NCI-H187 (cell line): ENCODE results near the gene PAFAH1B2.
A peak's percentile ranks its signal among the peaks of the same experiment; 100 is the strongest.
"Not testable (repeated sequence)": the region's sequence is repeated elsewhere in the genome, so short reads cannot be mapped to it uniquely, and the experiment has no call there.

ENCODE experiments used
- DNase-seq, 2 experiments: peaks; one replicate each; lab custom pipeline; 2025; lab: John Stamatoyannopoulos, UW

PAFAH1B2 gene

DNA sequence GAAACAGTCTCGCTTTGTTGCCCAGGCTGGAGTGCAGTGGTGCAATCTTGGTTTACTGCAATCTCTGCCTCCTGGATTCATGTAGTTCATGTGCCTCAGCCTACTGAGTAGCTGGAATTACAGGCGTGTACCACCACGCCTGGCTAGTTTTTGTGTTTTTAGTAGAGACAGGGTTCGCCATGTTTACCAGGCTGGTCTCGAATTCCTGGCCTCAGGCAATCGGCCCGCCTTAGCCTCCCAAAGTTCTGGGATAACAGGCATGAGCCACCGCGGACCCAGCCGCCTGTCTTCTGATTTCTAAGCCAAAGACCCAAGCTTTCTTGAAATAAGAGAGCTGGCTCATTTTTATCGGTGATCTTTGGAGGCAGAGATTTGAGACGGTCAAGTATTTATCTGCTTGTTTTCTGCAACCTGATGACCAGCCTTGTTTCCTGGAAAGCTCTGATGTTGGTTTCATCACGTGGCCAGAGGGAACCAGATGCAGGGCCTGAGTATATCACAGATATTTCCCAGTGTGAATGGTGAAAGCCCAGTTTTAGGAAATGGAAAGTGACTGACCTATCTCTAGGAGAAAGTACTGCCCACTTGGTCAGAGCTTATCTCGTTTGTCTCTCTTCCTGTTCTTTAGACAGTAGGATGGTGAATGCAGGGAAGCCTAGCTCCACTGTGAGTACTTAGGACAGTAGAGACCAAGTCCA is 28.8 kb downstream of the PAFAH1B2 start:
- DNase-seq, result no peak

DNA sequence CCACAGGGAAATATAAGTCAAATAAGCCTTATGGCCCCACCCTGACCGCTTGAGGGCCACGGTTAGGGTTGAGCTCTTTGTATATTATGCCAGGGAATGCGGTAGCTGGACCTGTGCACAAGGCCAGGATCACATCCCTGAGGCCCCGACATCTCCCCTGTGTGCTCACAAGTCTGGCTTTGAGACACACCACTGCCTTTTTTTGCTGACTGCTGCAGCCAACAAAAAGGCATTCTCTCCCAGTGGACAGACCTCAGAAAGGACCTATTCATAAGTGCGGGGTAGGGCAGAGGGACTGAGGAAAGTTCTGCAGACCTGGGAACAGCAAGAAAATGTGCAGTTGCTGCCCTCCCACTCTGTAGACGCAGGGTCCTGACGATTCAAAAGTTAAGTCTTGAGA is 31.0 kb downstream of the PAFAH1B2 start:
- no peak for DNase-seq

DNA sequence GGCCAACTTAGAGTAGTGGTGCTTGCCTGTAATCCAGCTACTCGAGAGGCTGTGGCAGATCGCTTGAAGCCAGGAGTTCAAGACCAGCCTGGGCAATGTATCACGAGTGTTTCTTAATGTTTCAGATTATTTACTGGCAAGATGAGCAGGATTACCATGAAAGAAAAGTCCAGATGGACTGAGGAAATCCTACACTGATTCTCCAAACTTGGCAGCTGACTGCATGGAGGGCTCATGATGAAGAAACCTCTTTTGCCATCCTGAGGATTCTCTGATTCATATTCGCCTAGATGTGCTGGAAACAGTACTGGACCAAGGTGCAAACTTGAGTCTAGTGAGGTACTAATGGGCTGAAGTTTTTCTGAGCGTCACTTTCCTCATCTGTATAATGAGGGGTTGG is 31.7 kb downstream of the PAFAH1B2 start:
- DNase-seq, result no peak

DNA sequence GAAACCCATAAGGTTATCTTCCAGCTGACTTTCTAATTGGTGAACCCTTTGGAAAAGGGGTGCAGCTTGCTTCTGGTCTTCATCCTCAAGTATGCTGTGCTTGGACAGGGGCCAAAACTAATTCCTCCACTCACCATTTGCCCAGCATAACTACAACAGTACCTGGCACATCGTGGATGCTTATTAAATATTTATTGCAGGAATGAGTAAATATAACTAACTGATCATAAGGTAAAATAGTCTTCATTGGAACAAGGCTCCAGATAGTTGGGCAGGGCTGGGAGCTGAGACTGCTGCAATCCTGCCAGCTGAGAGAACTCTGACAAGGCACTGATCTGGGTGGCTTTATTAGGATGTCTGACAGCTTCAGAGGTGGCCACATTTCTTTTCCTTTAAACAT is 32.1 kb downstream of the PAFAH1B2 start:
- DNase-seq, result no peak

DNA sequence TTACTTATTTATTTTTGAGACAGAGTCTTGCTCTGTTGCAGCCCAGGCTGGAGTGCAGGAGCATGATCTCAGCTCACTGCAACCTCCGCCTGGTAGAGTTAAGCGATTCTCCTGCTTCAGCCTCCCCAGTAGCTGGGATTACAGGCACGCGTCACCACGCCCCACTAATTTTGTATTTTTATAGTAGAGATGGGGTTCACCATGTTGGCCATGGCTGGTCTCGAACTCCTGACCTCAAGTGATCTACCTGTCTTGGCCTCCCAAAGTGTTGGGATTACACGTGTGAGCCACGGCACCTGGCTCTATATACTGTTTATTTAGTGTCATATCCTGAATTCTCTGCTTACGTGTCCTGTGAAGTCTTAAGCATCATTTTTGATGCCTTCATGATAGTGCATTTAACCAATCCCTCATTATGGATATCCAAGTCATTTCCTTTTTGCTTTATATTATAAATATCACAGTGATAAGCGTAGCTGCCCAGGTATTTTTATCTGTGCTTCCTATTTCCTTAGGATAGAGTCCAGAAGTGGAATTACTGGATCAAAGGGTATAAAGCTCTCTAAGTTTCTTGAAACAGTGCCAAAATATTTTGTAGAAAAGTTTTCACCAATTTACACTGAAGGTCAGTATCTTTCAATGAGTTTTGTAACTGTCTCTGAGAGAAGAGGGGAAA is 33.6 kb downstream of the PAFAH1B2 start:
- no peak for DNase-seq

DNA sequence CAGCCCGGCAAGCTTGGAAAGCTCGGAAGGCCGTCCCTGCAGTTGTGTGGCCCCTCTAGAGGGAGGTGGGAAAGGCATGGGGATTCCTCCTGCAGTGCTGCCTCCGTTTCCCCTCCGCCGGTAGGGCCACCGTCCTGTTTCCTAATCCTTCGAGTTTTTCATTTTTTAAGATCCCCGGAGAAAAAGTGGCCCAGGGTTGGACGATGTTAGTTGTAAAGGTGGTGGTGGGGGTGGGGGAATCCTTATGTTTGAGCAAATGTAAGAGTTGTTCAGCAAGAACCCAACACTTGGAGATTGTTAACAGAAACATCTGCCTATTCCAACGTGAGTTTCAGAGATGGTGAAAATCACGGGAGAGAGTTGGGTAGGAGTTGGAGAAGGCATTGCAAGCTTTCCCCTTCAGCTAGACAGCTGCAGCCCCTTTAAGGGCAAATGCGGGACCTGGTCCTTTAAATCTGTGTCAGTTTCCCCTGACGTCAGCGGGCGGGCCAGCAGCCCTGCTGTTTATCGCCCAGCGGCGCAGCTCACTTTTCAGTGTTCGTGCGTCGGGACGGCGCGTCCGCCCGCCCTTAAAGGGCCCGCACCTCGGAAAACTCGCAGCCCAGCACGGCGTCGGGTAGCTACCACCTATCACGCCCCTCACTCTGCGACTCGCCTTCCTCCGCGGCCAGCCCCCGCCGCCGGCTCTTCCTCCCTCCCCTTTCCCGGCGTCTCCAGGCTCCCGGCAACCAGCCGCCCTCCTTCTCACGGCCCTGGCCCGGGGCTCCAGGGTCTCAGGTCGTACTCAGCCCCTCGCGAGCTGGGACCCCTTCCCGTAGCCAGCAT is 34.3 kb downstream of the PAFAH1B2 start, which contains the start of gene SIDT2:
TSS of gene SIDT2 (plus strand) at position 534 of the 825 bp plus-strand sequence. CDS start 521 bp downstream, outside the sequence.
- DNase-seq, result peak; percentile 50 to 58

DNA sequence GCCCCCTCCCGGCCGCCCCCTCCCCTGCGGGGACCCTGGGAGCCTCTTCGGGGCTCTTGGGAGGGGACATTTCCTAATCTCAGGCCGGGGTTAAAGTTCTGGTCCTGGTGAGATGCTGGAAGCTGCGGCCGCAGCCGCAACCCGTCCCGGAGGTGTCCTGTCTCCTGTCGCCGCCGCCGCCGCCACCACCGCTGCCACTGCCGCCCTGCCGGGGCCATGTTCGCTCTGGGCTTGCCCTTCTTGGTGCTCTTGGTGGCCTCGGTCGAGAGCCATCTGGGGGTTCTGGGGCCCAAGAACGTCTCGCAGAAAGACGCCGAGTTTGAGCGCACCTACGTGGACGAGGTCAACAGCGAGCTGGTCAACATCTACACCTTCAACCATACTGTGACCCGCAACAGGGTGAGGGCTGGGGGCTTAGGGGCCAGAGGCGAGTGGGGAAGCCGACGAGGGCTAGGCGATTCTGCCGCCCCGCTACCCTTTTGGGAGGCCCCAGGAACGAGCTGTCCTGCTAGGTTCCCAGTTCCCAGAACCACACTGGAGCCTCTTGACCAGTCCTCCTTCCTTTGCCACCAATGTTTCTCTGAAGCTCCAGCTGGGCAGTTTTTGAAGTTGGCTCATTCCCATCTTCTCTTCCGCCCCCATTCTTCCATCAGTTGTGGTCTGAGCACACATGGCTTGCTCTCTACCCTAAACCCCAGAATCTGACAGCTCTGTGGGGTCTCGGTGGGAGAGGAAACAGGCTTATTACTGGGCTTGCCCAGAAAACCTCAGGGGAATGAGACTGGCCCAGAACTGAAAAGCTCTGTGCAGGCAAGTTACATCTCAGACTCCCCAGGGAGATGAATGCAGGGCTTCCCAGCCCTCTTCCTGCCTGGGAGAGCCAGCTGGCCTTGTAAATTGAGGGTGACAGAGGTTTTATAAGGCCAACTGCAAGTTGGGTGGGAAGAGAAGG is 35.2 kb downstream of the PAFAH1B2 start:
- DNase-seq, result no peak

DNA sequence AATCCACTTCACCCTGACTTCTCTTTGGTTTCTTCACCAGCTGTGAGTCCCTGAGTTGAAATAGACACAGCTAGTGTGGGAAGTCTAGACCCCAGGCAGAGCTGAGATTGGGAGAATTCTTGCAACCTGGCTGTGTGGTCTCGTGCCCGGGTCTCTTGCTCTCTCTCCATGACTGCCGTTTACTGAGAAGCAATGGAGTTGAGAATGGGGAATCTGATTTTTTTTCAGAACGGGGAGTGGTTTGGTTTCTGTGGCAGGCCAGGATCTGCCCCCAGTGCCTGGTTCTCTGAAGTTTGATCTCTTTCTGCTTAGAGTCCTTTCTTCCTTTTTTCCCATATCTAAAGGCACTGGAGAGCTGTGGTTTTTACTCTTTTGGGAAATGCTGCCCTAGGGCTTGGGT is 35.9 kb downstream of the PAFAH1B2 start:
- DNase-seq, result no peak

DNA sequence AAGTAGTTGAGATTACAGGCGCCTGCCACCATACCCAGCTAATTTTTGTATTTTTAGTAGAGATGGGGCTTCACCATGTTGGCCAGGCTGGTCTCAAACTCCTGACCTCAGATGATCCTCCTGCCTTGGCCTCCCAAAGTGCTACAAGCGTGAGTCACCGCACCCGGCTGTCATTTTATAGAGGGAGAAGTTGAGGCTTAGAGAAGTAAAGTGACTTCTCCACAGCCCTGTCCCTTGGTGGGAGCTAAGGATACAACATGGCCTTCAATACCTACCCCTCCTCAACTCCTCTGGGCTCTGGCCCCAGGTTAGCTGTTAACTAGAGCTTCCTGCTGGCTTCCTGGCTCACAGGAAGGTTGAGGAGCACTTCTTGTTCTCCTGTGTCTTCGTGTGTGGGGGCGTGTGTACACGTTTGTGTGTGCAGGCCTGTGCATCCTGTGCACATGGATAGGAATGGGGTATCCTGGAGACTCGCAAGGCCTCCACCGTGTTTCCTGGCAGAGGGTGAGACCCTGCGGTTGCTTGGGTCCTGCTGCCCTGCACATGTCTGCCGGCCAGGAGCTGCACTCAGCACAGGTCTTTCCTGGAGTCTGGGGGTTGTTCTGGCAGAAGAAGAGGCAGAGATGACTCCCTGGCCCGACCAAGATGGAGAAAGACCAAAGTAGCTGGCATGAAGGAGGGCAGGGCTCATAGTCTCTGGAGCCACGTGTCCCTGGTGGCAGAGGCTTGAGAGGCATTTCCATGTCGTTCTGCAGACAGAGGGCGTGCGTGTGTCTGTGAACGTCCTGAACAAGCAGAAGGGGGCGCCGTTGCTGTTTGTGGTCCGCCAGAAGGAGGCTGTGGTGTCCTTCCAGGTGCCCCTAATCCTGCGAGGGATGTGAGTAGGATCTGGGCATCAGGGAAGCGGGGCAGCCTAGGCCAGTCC is 36.8 kb downstream of the PAFAH1B2 start:
- DNase-seq, result no peak

DNA sequence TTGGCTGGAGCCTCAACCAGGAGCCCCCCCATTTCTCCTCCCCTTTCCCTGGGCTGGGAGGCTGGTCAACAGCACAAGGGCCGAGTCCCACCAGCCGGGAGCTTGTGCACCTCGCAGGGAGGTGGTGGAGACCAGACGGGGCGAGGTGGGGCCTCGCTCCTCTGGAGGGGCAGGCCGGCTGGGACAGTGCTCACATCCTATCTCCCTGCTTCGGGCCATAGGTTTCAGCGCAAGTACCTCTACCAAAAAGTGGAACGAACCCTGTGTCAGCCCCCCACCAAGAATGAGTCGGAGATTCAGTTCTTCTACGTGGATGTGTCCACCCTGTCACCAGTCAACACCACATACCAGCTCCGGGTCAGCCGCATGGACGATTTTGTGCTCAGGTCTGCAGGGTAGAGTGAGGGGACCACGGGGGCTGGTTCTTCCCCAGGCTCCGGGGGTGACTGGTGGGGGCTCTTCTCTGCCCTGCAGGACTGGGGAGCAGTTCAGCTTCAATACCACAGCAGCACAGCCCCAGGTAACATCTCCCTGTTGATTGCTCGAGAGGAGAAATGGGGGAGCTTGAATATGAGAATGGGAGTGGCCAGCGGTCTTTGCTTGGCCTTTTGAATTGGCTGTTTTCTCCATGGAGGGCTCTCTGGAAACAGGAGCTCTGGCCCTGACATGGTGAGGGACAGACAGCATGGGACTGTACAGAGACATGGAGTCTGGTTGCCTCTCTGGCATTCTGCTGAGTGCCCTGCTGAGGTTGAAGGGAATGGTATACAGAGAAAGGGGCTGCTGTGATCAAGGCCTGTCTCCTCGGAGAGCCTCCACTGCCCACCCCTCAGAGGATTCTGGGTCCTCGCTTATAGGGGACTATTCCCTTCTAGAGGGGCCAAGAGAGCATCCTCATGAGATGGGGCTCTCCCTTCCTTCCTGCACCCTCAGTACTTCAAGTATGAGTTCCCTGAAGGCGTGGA is 37.8 kb downstream of the PAFAH1B2 start:
- DNase-seq, result no peak

DNA sequence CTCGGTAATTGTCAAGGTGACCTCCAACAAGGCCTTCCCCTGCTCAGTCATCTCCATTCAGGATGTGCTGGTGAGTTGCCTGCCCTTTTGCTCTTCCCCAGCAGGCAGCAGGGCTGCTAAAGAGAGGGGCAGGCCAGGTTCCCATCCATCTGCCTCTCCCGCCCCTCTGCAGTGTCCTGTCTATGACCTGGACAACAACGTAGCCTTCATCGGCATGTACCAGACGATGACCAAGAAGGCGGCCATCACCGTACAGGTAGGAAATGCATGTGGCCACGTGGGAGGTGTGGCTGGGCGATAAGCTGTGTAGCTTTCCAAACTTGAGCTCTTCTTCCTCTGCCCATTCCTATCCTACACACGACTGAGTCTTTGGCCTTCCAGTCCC is 38.5 kb downstream of the PAFAH1B2 start:
- DNase-seq, result no peak

DNA sequence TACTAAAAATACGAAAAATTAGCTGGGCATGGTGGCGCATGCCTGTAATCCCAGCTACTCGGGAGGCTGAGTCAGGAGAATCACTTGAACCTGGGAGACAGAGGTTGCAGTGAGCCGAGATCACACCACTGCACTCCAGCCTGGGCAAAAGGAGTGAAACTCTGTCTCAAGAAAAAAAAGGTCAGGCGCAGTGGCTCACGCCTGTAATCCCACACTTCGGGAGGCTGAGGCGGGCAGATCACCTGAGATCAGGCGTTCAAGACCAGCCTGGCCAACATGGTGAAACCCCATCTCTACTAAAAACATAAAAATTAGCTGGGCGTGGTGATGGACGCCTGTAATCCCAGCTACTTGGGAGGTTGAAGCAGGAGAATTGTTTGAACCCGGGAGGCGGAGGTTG is 39.1 kb downstream of the PAFAH1B2 start:
- not testable (repeated sequence) for DNase-seq

DNA sequence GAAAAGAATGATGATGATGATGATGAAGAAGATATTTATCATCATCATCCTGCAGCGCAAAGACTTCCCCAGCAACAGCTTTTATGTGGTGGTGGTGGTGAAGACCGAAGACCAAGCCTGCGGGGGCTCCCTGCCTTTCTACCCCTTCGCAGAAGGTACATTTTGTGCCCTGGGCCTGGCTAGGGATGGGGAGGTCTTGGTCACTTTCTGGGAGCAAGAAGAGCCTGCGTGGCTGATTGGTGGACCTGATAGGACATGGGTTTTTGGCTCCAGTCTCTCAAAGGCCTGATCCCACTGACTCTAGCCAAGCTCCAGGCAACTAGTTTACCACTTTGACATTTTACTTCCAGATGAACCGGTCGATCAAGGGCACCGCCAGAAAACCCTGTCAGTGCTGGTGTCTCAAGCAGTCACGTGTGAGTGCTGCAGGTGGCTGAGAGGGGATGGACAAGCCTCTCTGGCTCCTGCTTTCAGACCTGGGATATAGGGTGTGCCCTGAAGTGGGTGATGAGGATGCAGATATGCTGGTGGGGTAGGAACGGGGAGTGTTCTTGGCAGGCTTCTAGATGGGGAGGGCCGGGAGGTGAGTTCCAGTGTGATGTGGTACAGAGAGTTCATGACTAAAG is 39.8 kb downstream of the PAFAH1B2 start:
- peak in 1 of 2 experiments; percentile 37 for DNase-seq

DNA sequence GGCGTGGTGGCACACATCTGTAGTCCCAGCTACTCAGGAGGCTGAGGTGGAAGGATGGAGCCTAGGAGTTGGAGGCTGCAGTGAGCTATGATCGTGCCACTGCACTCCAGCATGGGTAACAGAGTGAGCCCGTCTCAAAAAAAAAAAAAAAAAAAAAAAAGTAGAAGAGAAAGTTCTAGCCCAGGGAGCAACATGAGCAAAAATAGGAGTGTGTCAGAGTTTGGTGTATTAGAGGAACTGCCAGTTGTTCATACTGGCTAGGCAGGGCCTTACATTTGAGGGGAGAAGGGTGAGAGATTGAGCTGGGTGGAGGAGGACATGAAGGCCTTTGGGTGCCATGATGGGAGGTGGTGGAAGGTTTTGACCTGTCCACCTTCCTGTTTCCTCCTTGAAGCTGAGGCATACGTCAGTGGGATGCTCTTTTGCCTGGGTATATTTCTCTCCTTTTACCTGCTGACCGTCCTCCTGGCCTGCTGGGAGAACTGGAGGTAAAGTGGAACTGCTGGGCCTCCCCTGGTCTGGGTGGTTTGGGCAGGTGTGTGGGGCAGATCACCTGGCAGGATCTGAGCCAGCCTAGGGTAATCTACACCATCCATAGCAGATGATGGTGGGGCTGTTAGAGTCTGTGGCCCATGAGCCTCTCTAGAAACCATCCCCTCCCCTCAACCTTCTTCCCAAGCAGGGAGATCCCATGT is 41.8 kb downstream of the PAFAH1B2 start:
- DNase-seq, result no peak

DNA sequence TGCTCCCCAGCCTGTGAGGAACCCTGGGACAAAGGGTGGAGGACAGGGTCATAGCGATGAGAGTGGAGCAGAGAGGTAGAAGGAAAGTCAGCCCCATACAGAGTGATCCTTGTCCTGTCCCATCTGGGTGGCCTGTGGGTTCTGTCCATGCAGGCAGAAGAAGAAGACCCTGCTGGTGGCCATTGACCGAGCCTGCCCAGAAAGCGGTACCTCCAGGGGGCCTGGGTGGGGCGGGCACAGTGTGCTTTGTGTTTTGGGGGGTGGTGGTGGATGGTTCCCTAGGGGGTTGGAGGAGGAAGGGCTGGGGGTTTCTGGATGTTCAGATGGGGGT is 42.3 kb downstream of the PAFAH1B2 start:
- no peak for DNase-seq

DNA sequence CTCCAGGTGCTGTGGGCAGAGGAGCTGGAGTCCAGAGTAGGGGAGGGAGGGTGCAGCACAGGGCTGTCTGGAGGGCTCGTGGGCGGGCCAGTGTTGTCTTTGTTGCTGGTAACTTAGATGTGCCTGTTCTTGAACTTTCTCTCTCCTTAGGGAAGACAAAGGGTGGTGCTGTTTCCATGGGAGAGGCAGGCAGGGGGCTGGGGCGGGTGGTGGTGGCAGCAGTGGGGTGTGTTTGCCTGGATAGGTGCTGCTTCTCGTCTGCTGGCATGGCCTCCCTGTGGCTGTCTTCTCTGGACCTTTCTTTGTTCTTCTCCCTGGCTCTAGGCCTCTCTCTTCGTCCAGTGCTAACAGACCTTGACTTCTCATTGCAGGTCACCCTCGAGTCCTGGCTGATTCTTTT is 42.9 kb downstream of the PAFAH1B2 start:
- no peak for DNase-seq

DNA sequence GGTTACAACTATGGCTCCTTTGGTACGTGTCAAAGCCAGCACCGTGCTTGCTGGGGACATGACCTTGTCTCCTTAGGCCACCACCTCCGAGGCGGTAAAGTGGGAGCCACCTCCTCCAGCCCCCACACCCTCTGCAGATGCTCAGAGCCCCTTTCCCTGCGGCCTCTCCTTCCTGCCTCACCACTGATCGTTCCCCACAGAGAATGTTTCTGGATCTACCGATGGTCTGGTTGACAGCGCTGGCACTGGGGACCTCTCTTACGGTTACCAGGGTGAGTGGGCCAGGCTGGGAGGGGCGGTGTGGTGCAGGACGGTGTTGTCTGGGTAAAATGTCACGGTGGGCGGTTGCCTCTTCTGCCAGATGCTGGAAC is 43.3 kb downstream of the PAFAH1B2 start:
- DNase-seq, result no peak

DNA sequence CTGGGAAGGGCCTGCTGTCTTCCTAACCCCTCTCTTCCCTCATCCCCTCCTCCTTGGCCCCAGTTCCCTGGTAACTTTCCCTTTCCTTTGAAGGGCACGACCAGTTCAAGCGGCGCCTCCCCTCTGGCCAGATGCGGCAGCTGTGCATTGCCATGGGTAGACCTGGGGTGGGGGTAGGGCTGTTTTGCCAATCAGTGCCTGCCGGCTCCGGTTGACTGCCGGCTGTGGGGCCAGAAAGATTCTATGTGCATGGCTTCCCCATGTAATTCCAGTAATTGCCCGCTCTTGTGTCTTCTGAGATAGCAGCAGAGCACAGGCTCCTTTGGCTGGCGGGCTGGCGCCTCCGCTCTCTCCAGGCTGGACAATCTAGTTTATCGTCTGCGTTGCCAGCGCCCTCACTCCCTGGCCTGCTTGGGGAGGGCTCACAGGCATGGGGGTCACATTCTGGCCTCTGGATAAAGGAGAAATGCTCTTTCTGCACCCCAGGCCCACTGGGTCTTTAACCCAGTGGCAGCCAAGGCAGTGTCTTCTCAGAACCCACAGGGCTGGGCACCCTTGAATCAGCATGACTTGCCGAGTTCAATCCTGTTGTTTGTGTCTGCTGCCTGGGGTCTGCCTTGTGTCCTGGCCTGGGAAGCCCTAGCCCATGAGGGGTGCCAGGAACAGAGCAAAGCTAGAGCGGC is 43.9 kb downstream of the PAFAH1B2 start:
- no peak for DNase-seq
